ENCODE measurements around the gene TBCE. TPM values are rescaled to one million over a fixed set of nuclear protein-coding genes. Genes with fewer than 3 reads are reported as not detected.

The TBCE gene
- total RNA-seq, 4 donors from 2014 or later: 12.0 to 35.8 (median 17.0) TPM

DNA sequence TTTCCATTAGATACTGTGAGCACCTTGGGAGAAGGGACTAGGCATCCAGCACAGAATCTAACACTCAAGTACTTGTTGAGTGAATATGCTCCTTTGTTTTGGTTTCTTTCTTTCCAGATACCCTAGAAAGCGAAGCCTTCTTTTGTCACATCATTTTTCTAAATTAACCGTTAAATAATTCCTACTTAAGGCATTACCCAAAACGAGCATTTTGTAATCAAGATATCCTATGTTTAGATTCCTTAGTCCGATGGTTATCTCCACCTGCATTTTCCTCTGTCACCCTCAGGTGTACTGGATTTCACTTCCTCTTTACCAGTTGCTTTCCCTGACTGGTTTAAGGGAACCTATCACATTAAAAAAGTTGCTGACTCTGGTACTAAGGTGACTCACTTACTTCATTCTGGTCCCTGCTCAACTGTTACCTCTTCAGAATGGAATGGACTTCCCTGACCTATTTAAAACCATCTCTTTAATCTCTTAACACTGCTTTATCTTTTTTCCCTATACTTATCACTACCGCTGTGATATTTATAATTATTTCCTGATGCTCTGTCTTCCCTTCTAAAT, 133.8 kb downstream of the TBCE start:
- no peak overlapping the region for H3K4me3 ChIP-seq (ENCODE audit: low read depth, poor library complexity, severe bottlenecking)
- intact Hi-C loops (cut with DNase I; ENCODE audit: low total_unique reads): no loop called here
- no peak for DNase-seq (ENCODE audit: low spot score in 2 of 2)
- WGBS, 2 donors: 60 to 71% methylated on average over 5 of the region's 5 CpGs
- TF ChIP-seq, protein P1, sequence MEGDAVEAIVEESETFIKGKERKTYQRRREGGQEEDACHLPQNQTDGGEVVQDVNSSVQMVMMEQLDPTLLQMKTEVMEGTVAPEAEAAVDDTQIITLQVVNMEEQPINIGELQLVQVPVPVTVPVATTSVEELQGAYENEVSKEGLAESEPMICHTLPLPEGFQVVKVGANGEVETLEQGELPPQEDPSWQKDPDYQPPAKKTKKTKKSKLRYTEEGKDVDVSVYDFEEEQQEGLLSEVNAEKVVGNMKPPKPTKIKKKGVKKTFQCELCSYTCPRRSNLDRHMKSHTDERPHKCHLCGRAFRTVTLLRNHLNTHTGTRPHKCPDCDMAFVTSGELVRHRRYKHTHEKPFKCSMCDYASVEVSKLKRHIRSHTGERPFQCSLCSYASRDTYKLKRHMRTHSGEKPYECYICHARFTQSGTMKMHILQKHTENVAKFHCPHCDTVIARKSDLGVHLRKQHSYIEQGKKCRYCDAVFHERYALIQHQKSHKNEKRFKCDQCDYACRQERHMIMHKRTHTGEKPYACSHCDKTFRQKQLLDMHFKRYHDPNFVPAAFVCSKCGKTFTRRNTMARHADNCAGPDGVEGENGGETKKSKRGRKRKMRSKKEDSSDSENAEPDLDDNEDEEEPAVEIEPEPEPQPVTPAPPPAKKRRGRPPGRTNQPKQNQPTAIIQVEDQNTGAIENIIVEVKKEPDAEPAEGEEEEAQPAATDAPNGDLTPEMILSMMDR (IDR thresholded peaks at IDR 0.05): no peak
- no peak for TF ChIP-seq POLR2A (IDR thresholded peaks at IDR 0.05)

Other genes with a start within 250 kb of the TBCE start
- 100 to 1,000 TPM in 3 of 4 donors, 10 to 100 TPM in 1; 69.4 to 121 (median 112) TPM for gene TOMM20, start 238.6 kb upstream of the TBCE start, total RNA-seq
- gene RBM34, start 206.2 kb upstream of the TBCE start, total RNA-seq: 10 to 100 TPM; 38.7 to 60.0 (median 46.1) TPM
- gene ARID4B, start 39.2 kb upstream of the TBCE start, total RNA-seq: 10 to 100 TPM; 23.6 to 37.9 (median 33.0) TPM
- 10 to 100 TPM; 21.7 to 32.5 (median 28.9) TPM for gene GGPS1, start 38.9 kb upstream of the TBCE start, total RNA-seq
- 10 to 100 TPM; 21.7 to 46.2 (median 26.1) TPM for gene B3GALNT2, start 137.0 kb downstream of the TBCE start, total RNA-seq

All from lower leg skin (tissue), 4 donors.